Measurements from ENCODE around the gene SMIM41.

The SMIM41 gene

DNA sequence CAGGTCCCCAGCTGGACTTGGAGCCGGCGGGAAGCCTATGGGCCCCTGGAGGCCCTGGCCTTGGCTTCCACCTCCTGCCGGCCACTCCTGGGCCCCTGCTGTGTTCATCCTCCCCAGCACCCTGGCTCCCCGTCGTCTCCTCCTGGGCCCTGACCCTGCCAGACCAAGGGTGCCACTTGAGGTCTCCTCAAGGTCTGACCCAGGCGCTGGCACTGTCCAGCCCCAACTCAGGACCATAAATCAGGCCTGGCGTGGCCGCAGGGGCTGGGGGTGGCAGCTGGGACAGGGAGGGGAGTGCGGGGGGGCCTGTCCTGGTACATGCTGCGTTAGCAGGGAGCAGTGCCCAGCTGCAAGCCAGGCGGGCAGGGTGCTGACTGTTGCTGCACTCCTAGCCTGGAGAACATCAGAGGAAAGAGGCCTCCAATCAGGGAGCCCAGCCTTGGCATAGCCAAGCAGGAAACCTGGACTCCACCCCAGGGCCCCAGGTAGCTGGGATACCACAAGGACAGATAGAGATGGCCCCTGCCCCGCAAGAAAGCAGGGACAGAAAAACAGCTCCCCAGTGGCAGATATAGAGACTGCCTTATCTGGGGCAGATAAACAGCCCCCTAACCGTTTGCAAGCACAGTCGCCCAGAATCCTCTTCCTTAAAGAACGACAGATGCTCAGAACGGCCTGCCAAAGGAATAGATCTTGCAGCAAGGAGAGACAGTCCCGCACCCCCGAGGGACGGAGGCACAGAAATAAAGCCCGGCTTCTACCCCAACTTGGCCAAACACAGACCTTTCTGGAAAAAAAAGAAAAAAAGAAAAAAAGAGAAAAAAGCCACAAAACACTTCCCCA lies 16.2 kb upstream of the SMIM41 start:
- in situ Hi-C loops (cut with MboI; ENCODE audit: low sequenced_read_pairs), result no loop called here

- in situ Hi-C loops (cut with MboI; ENCODE audit: low sequenced_read_pairs), result no loop called here
Observed at GRCh38 chr12:52063981-52064649, 15.4 kb upstream of the SMIM41 start.

DNA sequence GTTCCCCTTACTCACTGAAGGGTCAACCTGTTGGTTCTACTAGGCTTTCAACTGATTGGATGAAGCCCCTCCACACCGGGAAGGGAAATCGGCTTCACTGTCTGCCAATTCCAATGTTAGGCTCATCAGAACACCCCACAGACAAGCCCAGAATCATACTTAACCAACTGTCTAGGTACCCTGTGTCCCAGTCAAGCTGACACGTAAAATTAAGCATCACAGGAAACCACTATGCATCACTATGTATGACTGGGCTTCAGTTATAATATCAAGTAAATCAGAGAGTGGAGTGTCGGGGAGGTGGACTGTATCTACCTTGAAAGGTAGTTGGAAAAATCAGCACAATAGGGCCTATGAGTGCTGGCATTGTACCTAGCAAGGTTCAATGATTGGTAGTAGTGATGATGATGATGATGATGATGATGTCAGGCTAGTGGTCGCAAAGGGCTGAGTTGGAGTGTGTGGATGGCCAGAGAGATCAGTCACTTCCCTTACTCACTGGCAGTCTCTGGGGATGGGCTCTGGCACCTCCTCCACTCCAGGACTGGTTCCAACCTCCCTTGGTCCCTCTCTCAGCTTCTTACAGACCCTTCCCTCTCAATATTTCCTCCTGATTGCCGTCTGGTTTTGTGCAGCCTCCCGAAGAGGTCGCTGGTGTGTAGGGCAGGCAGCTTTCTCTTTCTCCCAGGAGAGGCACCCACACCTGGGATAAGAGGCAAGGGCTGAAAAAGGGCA lies 13.0 kb upstream of the SMIM41 start:
- in situ Hi-C loops (cut with MboI; ENCODE audit: low sequenced_read_pairs), result no loop called here

GRCh38 chr12:52067081-52067374 lies 12.5 kb upstream of the SMIM41 start:
- in situ Hi-C loops (cut with MboI; ENCODE audit: low sequenced_read_pairs), result no loop called here

DNA sequence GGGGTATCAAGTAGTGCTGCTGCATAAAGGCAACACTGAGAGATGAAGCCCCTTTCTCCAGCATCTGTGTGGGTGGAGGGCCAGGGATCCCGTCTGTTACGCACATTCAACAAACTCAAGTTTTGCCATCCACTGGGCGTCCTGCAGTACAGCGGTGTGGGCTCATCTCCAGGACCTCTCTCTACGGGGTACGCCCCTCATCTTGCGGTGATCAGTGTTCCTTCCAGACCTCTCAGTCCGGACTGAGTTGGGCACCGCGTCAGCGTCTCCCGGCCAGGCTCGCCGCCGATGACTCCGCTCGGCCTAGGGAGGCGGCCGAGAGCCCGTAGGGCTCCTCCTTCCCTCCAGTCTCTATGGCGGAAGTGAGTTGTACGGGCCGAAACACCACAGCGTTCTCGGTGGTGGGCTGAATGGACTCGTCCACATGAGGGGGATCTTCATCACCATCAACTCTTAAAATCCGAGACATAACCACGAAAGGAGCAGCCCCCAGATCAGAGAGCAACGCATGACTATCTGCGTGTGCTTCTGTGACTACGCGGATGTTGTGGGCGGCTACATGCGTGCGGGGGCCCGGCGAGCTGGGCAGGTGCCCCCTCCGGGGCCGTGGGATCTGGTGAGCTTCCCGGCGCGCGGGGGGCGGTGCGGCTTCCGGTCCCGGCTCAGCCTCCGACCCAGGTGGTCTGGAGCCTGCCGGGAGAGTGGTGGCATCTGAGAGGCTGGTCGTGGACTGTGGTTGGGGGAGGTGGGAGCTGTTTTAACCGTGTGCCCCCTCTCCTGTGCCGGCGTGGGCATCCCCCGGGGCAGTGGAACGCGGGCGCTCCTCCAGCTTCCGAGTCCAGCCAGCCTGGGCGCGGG lies 9.9 kb upstream of the SMIM41 start, which contains the start of gene ATG101:
ATG101 (plus strand) TSS at position 652 of the 858 bp plus-strand sequence. CDS start 3,673 bp downstream, outside the sequence.
- in situ Hi-C loops (cut with MboI; ENCODE audit: low sequenced_read_pairs), result no loop called here

GRCh38 chr12:52070185-52070925 lies 9.1 kb upstream of the SMIM41 start:
- in situ Hi-C loops (cut with MboI; ENCODE audit: low sequenced_read_pairs), result no loop called here

- in situ Hi-C loops (cut with MboI; ENCODE audit: low sequenced_read_pairs), result no loop called here
Observed at GRCh38 chr12:52073531-52074381, 5.7 kb upstream of the SMIM41 start.

DNA sequence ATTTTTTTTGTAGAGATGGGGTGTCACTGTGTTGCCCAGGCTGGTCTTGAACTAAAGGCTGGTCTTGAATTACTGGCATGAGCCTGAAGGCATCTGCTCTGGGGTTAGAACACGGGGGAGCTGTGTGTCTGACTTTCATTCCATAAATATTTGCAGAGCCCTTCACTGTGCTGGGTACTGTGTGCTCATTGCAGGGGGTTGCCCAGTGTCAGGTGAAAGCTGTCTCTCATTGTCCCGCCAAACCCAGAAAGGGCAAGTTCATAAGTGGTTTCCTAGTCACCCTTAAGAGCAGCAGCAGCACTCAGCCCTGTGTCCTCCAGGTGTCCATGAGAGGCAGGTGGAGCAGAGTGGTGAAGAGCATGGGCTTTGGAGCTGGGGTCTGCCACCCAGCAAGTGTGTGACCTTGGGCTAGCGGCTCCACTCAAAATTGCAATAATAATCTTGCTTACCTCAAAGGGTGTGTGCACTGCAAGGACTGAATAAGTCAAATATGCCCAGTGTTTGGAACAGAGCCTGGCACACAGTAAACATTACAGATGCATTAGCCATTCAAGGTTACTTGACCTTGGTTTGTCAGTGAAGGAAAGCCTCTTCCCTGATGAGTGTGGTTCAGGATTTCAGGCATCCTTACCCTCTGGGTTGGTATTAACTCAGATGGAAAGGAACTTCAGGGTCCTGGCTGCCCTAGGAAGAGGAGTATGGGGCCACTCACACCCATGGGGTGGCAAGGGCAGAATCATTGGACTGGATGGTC lies 4.4 kb upstream of the SMIM41 start:
- in situ Hi-C loops (cut with MboI; ENCODE audit: low sequenced_read_pairs), result no loop called here

GRCh38 chr12:52076811-52077210 lies 2.7 kb upstream of the SMIM41 start:
- in situ Hi-C loops (cut with MboI; ENCODE audit: low sequenced_read_pairs), result no loop called here

DNA sequence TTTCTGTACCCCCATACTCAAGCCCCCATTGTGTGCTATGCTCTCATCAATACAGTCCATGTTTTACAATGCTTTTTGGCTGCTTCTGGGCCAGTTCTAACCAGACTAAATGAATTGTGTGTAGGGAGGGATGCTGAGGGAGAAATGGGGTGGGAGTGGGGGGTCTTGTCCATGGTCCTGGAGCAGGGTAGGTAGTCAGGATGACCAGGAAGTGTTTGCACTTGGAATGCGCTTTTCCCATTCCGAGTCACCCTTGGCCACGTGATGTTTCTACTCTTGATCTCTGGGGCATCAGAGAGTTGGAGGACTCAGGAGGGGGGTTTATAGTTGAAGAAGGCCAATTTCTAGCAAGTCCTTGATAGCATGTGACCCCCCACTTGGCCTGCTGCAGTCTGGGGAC lies 1.2 kb upstream of the SMIM41 start:
- in situ Hi-C loops (cut with MboI; ENCODE audit: low sequenced_read_pairs), result no loop called here

- in situ Hi-C loops (cut with MboI; ENCODE audit: low sequenced_read_pairs), result loop anchor here (5.0 kb wide), 1 partner anchor 53 kb away; no protein-coding TSS in a partner anchor
Observed at GRCh38 chr12:52080403-52081251, 1.1 kb downstream of the SMIM41 start.

GRCh38 chr12:52081263-52081733 lies 1.8 kb downstream of the SMIM41 start:
- in situ Hi-C loops (cut with MboI; ENCODE audit: low sequenced_read_pairs), result loop anchor here (5.0 kb wide), 1 partner anchor 54 kb away; no protein-coding TSS in a partner anchor

DNA sequence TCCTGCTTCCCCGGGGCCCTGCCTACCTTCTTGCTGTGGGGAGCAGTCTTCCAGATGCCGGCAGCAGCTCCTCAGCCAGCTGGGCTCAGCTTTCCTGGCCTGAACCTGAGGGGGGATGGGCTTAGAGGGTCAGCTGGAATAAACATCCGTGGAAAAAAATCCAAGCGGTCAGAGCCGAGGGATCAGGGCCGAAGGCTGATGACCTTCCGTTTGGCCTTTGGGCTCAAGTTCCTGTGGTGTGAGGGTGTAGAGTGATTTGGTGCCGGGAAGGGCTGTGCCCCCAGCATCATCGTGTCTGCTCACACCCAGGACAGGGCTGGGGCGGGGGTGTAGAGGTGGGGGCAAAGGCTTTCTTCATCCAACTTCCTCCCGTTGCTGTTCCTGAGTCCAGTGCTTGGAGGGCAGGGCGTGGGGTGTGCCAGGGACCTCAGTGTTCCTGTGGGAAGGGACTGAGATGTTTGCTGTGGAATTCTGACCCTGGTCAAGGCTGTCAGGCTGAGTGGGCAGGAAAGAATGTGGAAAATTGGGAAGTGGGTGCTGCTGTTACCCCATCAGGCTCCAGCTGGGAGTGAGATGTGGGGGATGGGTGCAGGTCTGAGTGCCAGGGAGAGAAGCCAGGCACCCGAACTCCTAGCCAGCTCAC lies 2.6 kb downstream of the SMIM41 start:
- in situ Hi-C loops (cut with MboI; ENCODE audit: low sequenced_read_pairs), result loop anchor here (5.0 kb wide), 1 partner anchor 55 kb away; no protein-coding TSS in a partner anchor

DNA sequence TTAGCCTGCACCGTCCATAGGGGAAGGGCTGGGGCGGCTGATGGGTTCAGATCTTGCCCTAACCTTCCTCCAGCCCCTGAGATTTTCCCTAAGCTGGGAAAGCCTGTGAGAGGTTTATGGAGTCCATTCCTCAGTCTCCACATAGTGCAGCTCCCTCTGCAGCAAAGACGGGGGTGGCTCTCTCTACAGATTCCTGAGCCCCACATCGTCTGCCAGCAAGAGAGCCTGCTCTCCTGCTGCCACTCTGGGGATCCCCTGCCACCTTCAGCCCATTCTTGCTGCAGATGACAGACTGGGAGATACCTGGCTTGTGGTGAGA lies 3.1 kb downstream of the SMIM41 start:
- in situ Hi-C loops (cut with MboI; ENCODE audit: low sequenced_read_pairs), result loop anchor here (5.0 kb wide), 1 partner anchor 55 kb away; no protein-coding TSS in a partner anchor

- in situ Hi-C loops (cut with MboI; ENCODE audit: low sequenced_read_pairs), result loop anchor here (5.0 kb wide), 1 partner anchor 56 kb away; no protein-coding TSS in a partner anchor
Observed at GRCh38 chr12:52082988-52083637, 3.6 kb downstream of the SMIM41 start.

DNA sequence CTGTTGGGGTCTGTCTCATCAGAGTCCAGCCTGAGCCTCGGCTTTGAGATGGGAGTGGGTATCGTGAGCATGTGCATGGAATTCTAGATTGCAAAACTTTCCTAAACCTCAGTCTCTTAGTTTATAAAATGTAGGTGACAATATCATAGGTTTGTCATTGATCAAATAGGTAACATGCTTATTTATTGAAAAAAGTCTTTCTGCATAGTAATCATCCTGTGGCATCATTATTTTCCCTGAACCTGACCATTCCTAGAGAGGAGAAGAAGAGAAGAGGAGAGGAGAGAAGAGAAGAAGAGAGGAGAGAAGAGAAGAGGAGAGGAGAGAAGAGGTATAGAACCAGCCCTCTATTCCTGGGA lies 4.1 kb downstream of the SMIM41 start:
- in situ Hi-C loops (cut with MboI; ENCODE audit: low sequenced_read_pairs), result loop anchor here (5.0 kb wide), 1 partner anchor 56 kb away; no protein-coding TSS in a partner anchor
